Gastrocnemius medialis (tissue), 4 donors: Measurements from ENCODE around the gene RSPH1. TPM values are rescaled to one million over a fixed set of nuclear protein-coding genes. Genes with fewer than 3 reads are reported as not detected.

Experiments used
- ATAC-seq, 2 donors: fragments of 150-250 bp; one replicate each; pipeline ENCODE4 v1.9.1; 2016
- DNase-seq, 2 donors: peaks; one replicate each; pipeline ENCODE4 v3.0.0-alpha.2; 2019
- H3K27ac ChIP-seq, 4 donors: fragments of 200-600 bp; sonication (generic); 1 replicate in 1 of 4; 2 replicates in 3 of 4; pipeline ENCODE4 v1.5.1; 2016 to 2018; ENCODE audit warnings: mild to moderate bottlenecking in 2 of 4, moderate library complexity in 1 of 4
- H3K27me3 ChIP-seq, 3 donors: fragments of 200-600 bp; sonication (generic) in 2 of 3; 1 replicate in 1 of 3; 2 replicates in 2 of 3; pipeline versions ENCODE4 v1.5.1 to v1.6.0; 2016 to 2019; ENCODE audit warnings: mild to moderate bottlenecking in 1 of 3, moderate library complexity in 1 of 3
- H3K36me3 ChIP-seq, 2 donors: fragments of 200-600 bp; sonication (generic) in 1 of 2; one replicate each; pipeline ENCODE4 v1.5.1; 2017 to 2018
- H3K4me1 ChIP-seq, 2 donors: fragments of 200-600 bp; sonication (generic) in 1 of 2; one replicate each; pipeline ENCODE4 v1.5.1; 2016 to 2017; ENCODE audit warnings: mild to moderate bottlenecking in 2 of 2
- H3K4me3 ChIP-seq, 4 donors: fragments of 200-600 bp; sonication (generic) in 3 of 4; 1 replicate in 1 of 4; 2 replicates in 3 of 4; pipeline ENCODE4 v1.5.1; 2016 to 2019; ENCODE audit warnings: mild to moderate bottlenecking in 2 of 4
- H3K9me3 ChIP-seq, 3 donors: fragments of 200-600 bp; sonication (generic) in 2 of 3; 1 replicate in 1 of 3; 2 replicates in 2 of 3; pipeline ENCODE4 v1.5.1; 2016 to 2019
- CTCF ChIP-seq, 5 experiments: fragments of 450-650 bp in 3 of 5; fragments of 200-600 bp in 2 of 5; sonication (generic) in 2 of 5; IDR thresholded peaks in 4 of 5; conservative IDR thresholded peaks in 1 of 5; 1 replicate in 4 of 5; 2 replicates in 1 of 5; pipeline ENCODE4 v1.5.1; 2016 to 2019; ENCODE audit warnings: antibody characterized with exemption in 5 of 5, mild to moderate bottlenecking in 3 of 5, moderate library complexity in 3 of 5
- POLR2A ChIP-seq, 2 donors: fragments of 450-650 bp; IDR thresholded peaks; one replicate each; pipeline ENCODE4 v1.6.1; 2017; ENCODE audit warnings: antibody characterized with exemption in 2 of 2, mild to moderate bottlenecking in 2 of 2, moderate library complexity in 2 of 2
- in situ Hi-C, 4 donors: fragments of 200-750 bp; cut with MboI; loops; one replicate each; pipeline versions ENCODE4 v1.15.0 to v1.8.0; 2017; ENCODE audit warnings: low sequenced_read_pairs in 4 of 4
- intact Hi-C: fragments of 100-400 bp; cut with DNase I; formaldehyde crosslinking; loops from one replicate; pipeline ENCODE4 v1.15.1; 2023; ENCODE audit warnings: low total_unique reads
- total RNA-seq, 4 donors: library from RNA; depleted of rRNA; stranded (reverse); fragments of >200 nt; gene quantifications; one replicate each; pipeline versions ENCODE4 v1.1.0 to v1.2.3, GENCODE V29; 2016

Gene RSPH1
- total RNA-seq, 4 donors from 2014 or later = 0.29 TPM; not detected in 3

GRCh38 chr21:42527489-42528158 lies 31.6 kb upstream of the RSPH1 start:
- in situ Hi-C loops (no loop called here), intact Hi-C loops (no loop called here)
- peaks cover 67 to 87% of the 10 kb centered on the region in 2 donors for H3K4me1 ChIP-seq
- DNase-seq (no peak), ATAC-seq (peak in 1 of 2 donors; percentile 29)
- peak overlapping the region; percentile 15 to 46 (median 32) for H3K4me3 ChIP-seq
- no peaks in the 10 kb centered on the region for H3K27me3 ChIP-seq
- TF ChIP-seq CTCF (IDR thresholded peaks at IDR 0.05 in 4 of 5, conservative IDR thresholded peaks at IDR 0.05 in 1 of 5) (no peak), POLR2A (IDR thresholded peaks at IDR 0.05) (peak in 1 of 2 donors; percentile 27)
- peak overlapping the region; percentile 85 to 96 (median 88) for H3K27ac ChIP-seq
- no peaks in the 10 kb centered on the region for H3K36me3 ChIP-seq
- no peaks in the 10 kb centered on the region for H3K9me3 ChIP-seq

GRCh38 chr21:42527127-42527488 lies 31.1 kb upstream of the RSPH1 start:
- Histone ChIP-seq H3K36me3 (no peaks in the 10 kb centered on the region), H3K4me1 (peaks cover 62 to 82% of the 10 kb centered on the region in 2 donors), H3K4me3 (peak overlapping the region in 2 of 4 donors; percentile 15 to 46), H3K27ac (peak overlapping the region; percentile 85 to 96 (median 88)), H3K9me3 (no peaks in the 10 kb centered on the region), H3K27me3 (no peaks in the 10 kb centered on the region)
- no peak for DNase-seq
- no peak for TF ChIP-seq POLR2A (IDR thresholded peaks at IDR 0.05)
- no peak for TF ChIP-seq CTCF (IDR thresholded peaks at IDR 0.05 in 4 of 5, conservative IDR thresholded peaks at IDR 0.05 in 1 of 5)
- in situ Hi-C loops = no loop called here
- intact Hi-C loops = no loop called here
- no peak for ATAC-seq

GRCh38 chr21:42526379-42526727 lies 30.3 kb upstream of the RSPH1 start:
- Histone ChIP-seq H3K9me3 (no peaks in the 10 kb centered on the region), H3K27me3 (no peaks in the 10 kb centered on the region), H3K4me1 (peaks cover 54 to 74% of the 10 kb centered on the region in 2 donors), H3K4me3 (no peak overlapping the region), H3K36me3 (no peaks in the 10 kb centered on the region), H3K27ac (peak overlapping the region; percentile 85 to 96 (median 88))
- TF ChIP-seq CTCF (IDR thresholded peaks at IDR 0.05 in 4 of 5, conservative IDR thresholded peaks at IDR 0.05 in 1 of 5) (no peak), POLR2A (IDR thresholded peaks at IDR 0.05) (no peak)
- intact Hi-C loops (no loop called here), in situ Hi-C loops (no loop called here)
- no peak for ATAC-seq
- DNase-seq = no peak

- no peaks in the 10 kb centered on the region for H3K9me3 ChIP-seq
- intact Hi-C loops = no loop called here
- in situ Hi-C loops = no loop called here
- peaks cover 49 to 70% of the 10 kb centered on the region in 2 donors for H3K4me1 ChIP-seq
- ATAC-seq (no peak), DNase-seq (no peak)
- H3K27ac ChIP-seq = peak overlapping the region; percentile 85 to 96 (median 88)
- TF ChIP-seq CTCF (IDR thresholded peaks at IDR 0.05 in 4 of 5, conservative IDR thresholded peaks at IDR 0.05 in 1 of 5) (no peak), POLR2A (IDR thresholded peaks at IDR 0.05) (no peak)
- no peak overlapping the region for H3K4me3 ChIP-seq
- H3K36me3 ChIP-seq = no peaks in the 10 kb centered on the region
- no peaks in the 10 kb centered on the region for H3K27me3 ChIP-seq
Measured at GRCh38 chr21:42525676-42526378, 29.8 kb upstream of the RSPH1 start.
